GM18858 (cell line): ENCODE measurements around the gene SLCO4A1.

Experiments used
- ATAC-seq: cut with Tn5 transposase; IDR thresholded peaks from one replicate; pipeline ENCODE4 v1.9.1; 2021; ENCODE audit not compliant: unreplicated experiment

SLCO4A1 gene

DNA sequence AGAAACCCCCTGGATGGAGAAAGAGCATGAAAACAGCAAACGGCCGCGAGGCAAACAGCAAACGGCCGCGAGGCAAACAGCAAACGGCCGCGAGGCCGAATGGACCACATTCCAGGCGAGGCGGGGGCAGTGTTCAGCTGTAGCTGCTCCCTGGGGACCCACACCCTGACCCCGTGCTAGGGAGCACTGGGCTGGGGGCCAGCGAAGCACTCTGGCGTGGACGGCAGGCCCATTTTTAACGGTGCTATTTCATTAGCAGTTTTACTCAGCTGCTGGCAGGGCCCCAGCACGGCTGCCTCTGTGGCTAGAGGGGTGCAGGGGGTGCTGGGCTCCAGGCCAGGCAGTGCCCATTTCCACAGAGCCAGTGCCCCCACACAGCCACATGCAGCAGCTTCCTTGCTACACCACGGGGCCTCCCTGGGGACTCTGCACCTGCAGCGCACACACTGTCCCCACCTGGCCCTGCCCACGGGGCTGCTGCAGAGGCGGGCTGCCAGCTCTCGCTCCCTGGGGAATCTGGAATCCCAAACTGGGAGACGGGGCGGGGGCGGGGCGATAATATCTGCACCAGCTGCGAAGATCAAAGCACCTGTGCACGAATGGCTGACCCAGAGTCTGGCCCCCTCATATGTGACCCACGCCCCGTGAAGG, 35.6 kb upstream of the SLCO4A1 start:
- no peak for ATAC-seq

DNA sequence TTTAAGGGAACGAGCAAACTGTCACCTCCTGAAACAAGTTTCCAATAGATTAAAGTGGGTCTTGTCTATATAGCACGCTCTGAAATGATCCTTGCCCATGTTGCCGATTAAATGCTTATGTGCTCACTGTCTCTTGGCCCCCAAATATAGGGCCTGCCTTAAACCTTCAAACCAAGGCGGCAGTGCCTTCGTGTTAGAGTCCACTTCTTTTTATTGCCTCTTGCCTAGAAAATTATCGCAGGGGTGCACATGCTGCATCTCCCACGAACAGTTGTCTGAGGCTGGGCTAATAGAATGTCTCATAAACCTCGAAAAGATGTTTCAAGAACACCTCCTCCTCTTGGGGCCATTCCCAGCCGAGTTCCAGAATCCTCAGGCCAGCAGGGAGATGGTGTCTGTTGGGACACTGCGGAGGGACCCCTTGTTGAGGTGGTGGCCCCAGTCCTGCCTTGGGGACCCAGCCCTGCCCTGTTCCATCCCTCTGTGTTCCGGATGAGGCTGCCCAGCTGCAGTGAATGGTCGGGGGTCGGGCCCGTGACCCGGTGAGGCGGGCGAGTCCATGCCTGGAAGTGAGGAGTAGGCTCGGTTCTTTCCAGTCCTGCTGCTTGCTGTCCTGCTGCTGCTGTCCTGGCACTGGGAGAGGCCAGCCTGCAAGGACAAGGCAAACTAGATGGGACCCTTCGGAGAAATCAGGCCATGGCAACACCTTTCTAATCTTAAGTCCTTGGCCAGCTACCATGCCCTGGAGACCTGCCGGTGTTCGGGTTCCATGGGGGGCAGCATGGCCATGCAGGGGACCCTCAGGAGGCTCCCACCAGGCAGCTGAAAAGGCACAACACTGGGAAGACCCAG, 34.7 kb upstream of the SLCO4A1 start:
- ATAC-seq: no peak

DNA sequence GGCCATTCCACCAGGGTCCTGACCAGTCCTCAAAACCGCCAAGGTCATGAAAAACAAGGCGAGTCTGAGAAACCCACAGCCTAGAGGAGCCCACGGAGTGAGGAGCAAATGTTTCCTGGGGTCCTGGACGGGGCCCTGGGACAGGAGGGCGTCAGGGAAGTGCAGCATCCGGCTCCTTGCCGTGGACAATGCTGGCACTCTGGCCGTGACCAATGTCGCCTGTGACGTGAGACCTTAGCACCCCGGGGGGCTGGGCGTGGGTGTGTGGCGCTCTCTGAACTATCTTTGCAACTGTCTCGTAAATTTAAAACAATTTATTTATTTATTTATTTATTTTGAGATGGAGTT, 34.1 kb upstream of the SLCO4A1 start:
- ATAC-seq: no peak

DNA sequence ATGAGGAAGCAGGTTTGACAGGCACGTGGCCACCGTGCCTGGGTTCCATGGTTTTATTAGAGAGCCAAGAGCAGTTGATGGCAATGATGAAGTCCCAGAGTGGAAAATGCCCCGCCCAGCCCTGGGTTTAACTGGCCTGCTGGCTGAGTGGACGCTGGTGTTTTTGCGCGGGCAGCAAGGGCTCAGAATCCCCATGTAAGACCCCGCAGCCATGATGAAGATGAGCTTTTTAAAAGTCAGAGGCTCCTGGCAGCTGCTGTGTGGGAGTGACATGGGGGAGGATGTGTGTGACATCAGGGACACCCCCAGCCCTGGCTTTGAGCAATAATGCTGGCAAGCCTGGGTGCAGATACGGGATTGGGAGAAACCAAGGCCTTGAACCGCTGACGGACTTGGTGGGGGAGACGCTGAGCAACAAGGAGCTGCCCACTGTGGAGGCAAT, 33.0 kb upstream of the SLCO4A1 start:
- no peak for ATAC-seq

DNA sequence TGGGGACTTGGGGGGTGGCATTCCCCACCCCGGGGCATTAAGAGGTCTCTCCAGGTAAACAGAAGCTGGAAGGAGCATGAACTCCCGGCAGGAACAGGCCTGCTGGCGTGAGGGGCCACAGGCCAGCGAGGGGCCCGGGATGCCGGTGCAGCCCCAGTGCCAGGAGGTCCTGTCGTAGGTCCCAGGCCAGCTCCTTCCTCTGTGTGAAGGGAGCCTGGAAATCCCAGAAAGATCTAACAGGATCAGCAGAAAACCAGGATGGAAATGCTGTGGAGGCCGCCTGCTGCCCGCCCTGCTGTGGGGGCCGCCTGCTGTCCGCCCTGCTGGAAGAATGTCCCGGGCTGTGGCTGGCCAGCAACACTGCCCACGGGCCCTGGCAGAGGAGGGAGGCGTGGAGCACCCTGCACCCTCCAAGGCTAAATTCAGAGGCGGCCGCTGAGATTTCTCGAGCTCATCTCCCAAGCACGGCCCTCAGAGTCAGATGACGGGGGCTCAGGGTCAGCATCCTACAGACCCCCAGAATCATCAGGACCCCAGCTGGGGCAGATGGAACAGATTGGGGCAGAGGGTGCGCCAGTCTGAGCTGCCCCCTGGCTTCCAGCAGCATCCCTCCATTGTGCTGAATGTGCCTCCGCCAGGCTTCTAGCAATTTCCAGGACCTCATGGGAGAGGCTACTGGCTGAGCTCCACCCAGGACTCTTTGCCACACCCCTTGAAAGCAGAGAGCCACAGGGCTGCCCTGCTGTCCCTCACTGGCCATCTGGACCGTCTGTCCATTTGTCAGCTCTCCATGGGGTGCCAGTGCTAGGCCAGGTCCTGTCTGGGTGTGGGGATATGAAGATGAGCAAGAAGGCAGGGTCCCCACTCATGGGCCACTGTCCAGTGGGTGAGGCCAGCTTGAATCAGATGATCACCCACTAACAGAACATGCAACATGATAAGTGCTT, 32.2 kb upstream of the SLCO4A1 start:
- ATAC-seq: no peak

DNA sequence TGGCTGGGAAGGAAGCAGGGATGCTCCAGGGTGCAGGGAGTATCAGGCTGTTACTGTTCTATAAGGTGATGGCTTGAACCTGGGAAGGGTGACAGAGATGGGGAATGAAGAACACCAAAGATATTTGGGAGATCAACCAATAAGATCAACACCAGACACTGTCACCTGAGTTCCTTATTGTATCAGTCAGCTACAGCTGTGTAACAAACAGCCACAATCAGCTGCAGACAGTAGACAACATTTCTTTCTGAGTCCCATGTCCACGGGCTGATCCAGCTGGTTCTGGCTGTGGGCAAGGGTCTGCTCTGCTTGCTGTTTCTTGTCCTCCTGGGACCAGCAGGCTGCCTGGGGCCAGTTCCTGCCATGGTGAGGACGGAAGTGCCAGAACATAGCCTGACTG, 31.3 kb upstream of the SLCO4A1 start:
- ATAC-seq: no peak

DNA sequence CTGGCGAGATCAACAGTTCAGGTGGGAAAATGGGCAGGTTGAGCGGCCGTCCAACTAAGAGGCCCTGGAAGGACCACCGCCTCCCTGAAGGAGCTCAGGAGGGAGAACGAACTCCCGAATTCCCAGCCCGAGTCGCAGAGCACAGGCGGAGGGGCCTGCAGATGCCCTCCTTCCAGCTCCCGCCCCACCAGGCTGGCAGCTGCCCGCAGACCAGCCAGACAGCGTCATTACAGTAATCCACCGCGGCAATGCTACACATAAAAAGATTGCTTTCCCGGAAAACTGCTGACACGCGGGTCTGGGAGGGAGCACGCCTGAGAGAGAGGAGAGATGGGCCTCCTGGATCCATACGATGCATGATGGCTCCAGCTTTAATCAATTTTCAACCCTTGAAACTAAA, 30.5 kb upstream of the SLCO4A1 start:
- ATAC-seq: no peak

DNA sequence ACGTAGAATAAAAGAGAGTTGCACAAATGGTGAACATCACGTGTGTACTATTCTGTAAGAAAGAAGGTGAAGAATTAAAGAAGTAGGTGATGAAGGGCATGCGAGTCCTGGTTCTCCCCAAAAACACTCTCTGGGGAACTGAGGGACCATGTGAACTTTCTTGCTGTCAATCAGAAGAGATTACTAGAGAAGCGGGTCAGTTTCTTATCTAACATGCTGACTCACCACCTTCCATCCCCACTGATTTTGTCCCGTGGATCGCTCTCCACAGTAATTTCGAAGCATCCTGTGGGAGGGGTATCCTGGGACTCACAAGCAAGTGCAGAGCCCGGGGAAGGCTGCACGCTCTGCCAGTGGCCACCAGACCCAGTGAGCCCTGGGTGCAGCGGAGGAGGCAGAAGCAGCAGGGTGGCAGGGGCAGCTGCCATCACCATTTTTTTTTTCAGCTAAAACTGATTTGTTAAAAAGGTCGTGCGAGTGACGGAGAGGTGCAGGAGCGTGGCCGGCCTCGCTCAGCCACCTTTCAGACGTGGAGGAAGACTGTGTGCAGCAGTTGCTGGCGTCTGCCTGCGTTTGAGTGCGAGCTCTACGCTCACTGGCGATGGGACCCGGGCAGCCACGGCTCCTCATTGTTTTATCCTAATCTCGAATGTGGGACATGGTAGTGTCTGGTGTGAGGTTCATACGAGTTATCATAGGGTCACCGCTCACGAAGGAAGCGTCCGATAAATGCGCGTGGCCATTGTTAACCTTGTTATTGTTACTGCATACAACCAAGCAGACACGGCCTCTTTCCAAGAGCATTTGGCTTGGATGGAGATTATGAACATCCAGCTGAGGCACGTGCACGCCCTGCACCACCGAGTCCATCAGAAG, 28.0 kb upstream of the SLCO4A1 start:
- no peak for ATAC-seq

DNA sequence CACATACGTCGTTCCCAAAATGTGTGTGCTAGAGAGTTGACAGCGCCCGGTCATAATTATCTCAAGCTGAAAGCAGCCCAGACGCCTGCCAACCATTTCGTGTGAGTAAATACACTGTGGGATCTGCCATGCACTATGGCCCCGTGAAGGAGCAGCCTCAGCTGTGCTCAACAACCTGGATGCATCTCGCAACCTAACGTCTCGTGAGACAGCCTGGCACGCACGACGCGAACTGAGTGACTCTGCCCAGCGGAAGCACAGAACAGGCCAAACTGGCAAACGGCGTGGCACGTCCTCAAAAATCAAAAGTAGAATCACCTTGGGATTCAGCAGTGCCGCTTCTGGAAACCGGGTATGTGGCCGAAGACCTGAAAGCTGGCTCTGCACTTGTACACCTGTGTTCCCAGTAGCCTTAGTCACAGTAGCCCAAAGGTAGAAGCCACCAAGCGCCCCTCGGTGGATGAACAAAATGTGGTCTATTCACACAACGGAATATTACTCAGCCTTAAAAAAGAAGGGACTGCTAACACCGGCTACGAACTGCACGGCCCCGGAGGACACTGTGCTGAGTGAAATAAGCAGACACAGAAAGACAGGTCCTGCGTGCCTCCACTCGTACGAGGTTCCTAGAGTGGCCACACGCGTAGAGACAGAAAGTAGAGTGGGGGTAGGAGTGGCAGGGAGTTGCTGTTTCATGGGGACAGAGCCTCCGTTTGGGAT, 27.2 kb upstream of the SLCO4A1 start:
- ATAC-seq: no peak

DNA sequence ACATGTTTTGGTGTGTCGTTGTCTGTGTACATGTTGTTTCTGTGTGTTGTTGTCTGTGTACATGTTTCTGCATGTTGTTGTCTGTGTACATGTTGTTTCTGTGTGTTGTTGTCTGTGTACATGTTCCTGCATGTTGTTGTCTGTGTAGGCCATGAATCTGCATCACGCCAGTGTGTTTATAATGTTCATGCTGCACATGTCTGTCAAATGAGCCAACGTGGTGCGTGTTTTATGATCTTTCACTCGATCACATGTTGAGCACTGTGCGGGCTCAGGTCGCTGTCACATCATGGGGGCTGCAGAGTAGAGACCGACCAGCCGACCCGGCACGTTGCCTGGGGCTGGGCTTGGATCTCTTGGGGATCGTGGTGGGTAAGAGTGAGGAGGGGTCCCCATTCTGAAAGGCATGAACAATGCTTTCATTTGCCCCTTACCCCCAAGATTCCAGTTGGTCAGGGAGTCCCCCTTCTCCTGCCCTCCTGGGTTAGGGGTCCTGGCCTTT, 26.5 kb upstream of the SLCO4A1 start:
- no peak for ATAC-seq

DNA sequence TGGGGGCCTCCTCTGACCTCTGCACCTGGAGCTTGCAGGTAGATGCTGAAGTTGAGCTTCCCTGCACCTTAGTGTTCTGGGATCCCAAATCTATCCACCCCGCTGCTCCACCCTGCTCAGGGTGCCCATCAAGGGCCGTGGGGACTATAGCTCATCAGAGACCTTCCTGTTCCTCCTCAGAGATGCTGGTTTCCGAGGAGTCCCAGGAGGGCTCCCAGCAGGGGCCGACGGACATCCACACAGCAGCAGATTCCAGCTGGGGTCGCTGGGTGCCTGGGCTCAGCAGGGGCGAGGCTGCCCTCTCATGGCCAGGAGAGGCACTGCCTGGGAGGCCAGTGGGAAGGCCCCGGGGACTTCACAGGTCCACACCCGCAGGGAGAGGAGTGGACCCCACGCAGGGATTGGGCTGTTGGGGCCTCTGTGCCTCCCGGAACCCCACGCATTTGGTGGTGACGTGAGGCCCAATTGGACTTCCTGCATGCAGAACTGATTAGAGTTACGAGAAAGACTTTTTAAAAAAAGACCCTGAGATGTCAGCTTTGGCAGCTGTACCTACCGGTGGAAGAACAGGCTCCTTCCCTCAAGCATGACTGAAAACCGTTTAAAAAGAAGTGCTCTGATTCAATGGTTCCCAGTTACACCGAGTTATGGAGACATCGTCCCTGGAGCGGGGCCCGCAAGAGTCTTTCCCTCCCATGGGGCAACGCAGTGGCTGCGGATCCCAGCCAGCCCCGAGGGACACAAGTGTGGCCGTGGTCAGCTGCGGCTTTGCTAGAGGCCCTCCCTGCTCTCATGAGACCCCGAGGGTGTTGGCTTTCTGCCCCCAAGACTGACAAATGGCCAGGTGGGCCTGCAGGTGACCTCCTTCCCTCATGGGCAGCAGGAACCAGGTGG, 25.3 kb upstream of the SLCO4A1 start:
- no peak for ATAC-seq

DNA sequence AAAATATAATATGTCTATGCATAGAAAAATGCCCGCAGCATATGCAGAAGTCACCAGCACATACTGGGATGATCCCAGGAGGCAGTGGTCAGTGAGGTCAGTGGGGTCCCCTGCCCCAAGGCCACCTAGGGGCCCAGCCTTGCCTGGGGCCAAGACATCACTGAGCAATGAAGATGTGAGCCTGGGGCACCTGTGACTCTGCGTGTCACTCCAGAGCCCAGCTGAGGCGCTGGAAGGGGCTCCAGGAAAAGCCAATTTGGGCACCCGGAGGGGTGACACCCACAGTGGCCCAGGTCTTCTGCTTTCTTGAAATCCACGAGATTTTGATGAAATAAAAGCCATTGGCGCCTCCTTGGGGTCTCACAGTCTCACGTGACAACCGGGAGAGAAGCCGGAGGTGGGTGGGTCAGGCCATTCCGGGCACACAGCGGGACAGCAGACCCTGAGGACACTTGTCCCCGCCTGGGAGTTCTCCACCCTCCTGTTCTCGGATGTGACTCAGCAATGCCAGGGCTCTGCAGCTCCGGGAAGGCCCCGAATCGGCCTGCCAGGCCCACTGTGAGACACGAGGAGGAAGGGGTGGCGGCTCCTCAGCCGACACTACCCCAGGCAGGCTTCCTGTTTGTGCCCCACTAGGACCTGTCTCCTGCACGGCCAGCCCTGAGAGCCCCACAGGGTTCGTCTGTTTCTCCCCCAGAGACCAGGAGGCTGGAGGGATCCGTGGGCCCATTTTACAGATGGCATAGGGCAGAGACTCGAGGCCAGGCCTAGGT, 24.4 kb upstream of the SLCO4A1 start:
- ATAC-seq: no peak

DNA sequence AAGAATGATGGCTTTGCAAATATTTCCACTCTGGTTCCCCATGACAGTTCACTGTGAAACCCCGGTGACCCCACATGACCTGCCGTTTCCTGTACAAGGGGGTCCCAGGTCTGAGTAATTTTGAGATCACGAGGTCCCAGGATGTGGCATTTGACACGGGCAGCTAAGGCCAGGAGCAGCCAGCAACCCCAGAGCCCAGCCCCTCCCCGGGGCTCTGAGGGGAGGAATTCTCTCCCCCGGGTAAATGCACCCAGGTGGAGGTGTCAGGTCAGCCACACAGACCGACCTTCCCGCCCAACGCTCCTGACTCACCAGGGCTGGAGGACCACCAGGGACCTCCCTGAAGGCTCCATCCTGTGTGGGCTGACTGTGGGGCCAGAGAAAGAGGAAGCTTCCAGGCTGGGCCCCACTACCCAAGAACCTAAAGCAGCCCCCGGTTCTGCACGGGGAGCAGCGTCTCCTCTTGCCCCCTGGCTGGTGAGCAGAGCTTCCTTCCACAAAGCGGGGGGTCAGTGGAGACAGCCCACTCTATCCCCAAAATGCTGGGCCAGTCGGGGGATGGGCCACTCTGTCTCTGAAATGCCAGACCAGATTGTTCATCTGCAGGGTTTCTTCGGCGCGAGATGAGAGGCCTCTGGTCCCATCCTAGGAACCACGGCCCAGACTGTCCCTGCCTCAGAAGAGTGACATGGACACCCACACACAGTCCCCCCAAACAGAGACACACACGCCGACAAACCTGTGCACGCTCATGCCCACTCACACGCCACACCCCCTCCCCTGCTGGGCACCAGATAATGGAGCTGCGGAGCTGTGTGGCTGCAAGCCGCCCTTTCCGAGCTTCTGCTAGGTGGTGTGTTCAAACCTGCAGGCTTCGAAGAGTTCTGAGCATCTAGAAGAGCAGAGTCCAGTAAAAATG, 23.4 kb upstream of the SLCO4A1 start:
- no peak for ATAC-seq

DNA sequence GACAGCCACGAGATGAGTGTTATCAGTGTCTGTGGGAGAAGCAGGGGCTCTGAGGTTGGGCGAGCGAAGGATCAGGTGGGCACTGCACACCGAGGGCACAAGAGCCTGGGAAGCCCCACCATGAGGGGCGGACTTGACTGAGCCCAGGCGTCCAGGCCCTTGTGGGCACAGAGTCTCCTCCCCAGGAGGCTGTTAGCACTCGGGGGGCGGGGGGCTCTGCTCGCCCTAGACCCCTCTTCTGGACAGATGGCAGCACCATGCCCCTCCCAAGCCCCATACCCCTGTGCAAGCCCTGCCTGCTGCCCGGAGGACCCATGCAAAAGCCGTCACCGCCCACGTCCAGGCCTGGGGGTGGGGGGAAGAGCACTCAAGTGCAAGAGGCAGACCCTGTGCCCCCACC, 21.7 kb upstream of the SLCO4A1 start:
- no peak for ATAC-seq

DNA sequence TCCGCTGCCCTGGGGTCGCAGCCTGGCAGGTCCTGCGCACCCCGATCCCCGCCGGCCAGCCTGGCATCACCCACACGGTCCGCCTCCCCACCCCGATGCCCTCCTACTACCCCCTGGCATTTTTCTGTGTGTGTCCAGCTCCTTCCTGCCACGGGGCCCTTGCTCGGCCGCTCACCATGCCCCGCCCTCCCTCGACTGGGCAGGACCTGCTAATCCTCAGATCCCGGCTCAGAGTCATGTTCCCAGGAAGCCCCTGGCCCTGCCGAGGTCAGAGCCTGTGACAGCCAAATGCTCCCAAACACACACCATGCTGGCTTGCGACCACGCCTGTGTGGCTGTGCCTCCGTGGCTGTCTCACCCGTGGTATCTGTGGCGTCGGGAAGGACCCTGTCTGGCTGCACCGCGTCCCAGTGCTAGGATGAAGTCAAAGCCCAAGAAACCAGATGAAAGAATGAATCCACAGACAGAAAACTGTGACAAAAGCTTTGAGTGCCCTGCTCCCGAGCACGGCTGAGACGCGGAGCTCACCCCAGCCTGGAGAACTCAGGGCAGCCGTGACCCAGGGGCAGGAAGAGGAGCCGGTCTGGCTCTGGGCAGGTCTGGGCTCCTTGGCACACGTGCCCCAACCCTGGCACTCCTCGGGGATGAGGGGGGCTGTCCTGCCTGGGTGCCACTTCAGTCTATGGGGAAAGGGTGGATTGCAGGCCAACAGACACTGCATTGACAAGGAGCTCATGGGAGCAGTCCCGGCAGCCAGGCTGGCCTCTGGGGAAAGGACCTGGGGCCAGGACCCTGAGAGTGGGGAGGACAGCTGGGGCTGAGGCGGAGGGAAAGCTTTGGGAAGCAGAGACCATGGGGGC, 20.8 kb upstream of the SLCO4A1 start:
- no peak for ATAC-seq
